GM12878 (cell line): ENCODE results near the gene CADM2. TPM values are rescaled to one million over a fixed set of nuclear protein-coding genes. Genes with fewer than 3 reads are reported as not detected.

Source experiments
- ATAC-seq: fragments of 200-7000 bp; cut with Tn5 transposase; 3 replicates; pipeline ENCODE4 v1.9.1; 2020; ENCODE audit warnings: mild to moderate bottlenecking, moderate library complexity
- BruUV-seq: library from RNA; stranded (reverse); fragments of 400-500 nt; replicated peaks from 2 replicates; lab custom pipeline; 2021; lab: Mats Ljungman, UMichigan
- CTCF ChIA-PET: fragments of 300-600 bp; sonication (Branson Sonifier 250); formaldehyde crosslinking; extraction: SDS; loops from one replicate; lab custom pipeline; 2021; ENCODE audit warnings: inconsistent platforms; lab: Yijun Ruan, JAX
- POLR2A ChIA-PET: fragments of 350-600 bp; formaldehyde crosslinking; extraction: SDS; loops from one replicate; lab custom pipeline; 2021; ENCODE audit warnings: inconsistent platforms; lab: Charles Lee
- RAD21 ChIA-PET: fragments of 300-600 bp; sonication (Branson Sonifier 250); formaldehyde crosslinking; loops from one replicate; lab custom pipeline; 2023; ENCODE audit warnings: antibody characterized with exemption; ENCODE audit not compliant: unreplicated experiment; lab: Charles Lee
- SMC1A ChIA-PET: fragments of 300-600 bp; sonication (Branson Sonifier 250); formaldehyde crosslinking; loops from one replicate; lab custom pipeline; 2023; ENCODE audit not compliant: unreplicated experiment, uncharacterized antibody; lab: Charles Lee
- DNase-seq: peaks from one replicate; pipeline ENCODE4 v3.0.0-alpha.2; 2011; ENCODE audit warnings: low read depth, low spot score
- FAIRE-seq: peaks from 3 replicates; lab custom pipeline; 2011; peaks lifted over from hg19 to GRCh38; lab: Jason Lieb, UNC
- H2AFZ ChIP-seq: 2 replicates; pipeline ENCODE4 v1.6.0; 2011; ENCODE audit warnings: low read depth, low read length, control low read depth; ENCODE audit not compliant: control insufficient read depth
- H3K27ac ChIP-seq: 2 replicates; pipeline ENCODE4 v1.5.1; 2011; ENCODE audit warnings: control low read depth; ENCODE audit not compliant: control insufficient read depth, insufficient read depth
- H3K27me3 ChIP-seq, 2 experiments: replicated peaks in 1 of 2; 2 replicates each; pipeline versions ENCODE4 v1.6.0 to v1.6.1; 2011; ENCODE audit warnings: low read length in 1 of 2; ENCODE audit not compliant: control insufficient read depth in 2 of 2, insufficient read depth in 2 of 2
- H3K36me3 ChIP-seq, 2 experiments: 2 replicates each; pipeline ENCODE4 v1.5.1; 2011; ENCODE audit warnings: low read length in 1 of 2; ENCODE audit not compliant: control insufficient read depth in 2 of 2, insufficient read depth in 2 of 2
- H3K4me1 ChIP-seq: 2 replicates; pipeline ENCODE4 v1.6.1; 2011; ENCODE audit warnings: mild to moderate bottlenecking, low read length, moderate library complexity, mixed read lengths; ENCODE audit not compliant: control insufficient read depth, insufficient read depth
- H3K4me2 ChIP-seq: 2 replicates; pipeline ENCODE4 v1.6.0; 2011; ENCODE audit warnings: control low read depth; ENCODE audit not compliant: control insufficient read depth, insufficient read depth
- H3K4me3 ChIP-seq: fragments of 200-600 bp; sonication (generic); 2 replicates; pipeline ENCODE4 v1.5.1; 2016
- H3K79me2 ChIP-seq: 2 replicates; pipeline ENCODE4 v1.6.0; 2011; ENCODE audit warnings: low read length; ENCODE audit not compliant: control insufficient read depth, insufficient read depth
- H3K9ac ChIP-seq: 2 replicates; pipeline ENCODE4 v1.8.0; 2011; ENCODE audit warnings: low read length, control low read depth, mixed read lengths; ENCODE audit not compliant: control insufficient read depth, insufficient read depth
- H3K9me3 ChIP-seq: replicated peaks from 3 replicates; pipeline ENCODE4 v1.5.1; 2011; ENCODE audit warnings: mild to moderate bottlenecking, low read length; ENCODE audit not compliant: control insufficient read depth, insufficient read depth
- H4K20me1 ChIP-seq: 2 replicates; pipeline ENCODE4 v1.6.0; 2011; ENCODE audit not compliant: control insufficient read depth, insufficient read depth
- CEBPB ChIP-seq, 2 experiments: fragments of 150-350 bp in 1 of 2; IDR thresholded peaks; 2 replicates each; pipeline ENCODE4 v1.6.1; 2012 to 2014; ENCODE audit warnings: low read depth in 2 of 2, low read length in 2 of 2, borderline replicate concordance in 1 of 2, inconsistent platforms in 1 of 2
- CHD1 ChIP-seq: IDR thresholded peaks from 2 replicates; pipeline ENCODE4 v1.6.1; 2012; ENCODE audit warnings: low read depth, low read length, improper control_type of control experiment
- MEF2A ChIP-seq: IDR thresholded peaks from 2 replicates; pipeline ENCODE4 v1.6.1; 2011; ENCODE audit warnings: low read depth, mild to moderate bottlenecking, low read length, moderate library complexity; ENCODE audit not compliant: insufficient read depth
- MYC ChIP-seq: IDR thresholded peaks from 2 replicates; pipeline ENCODE4 v1.6.1; 2011; ENCODE audit warnings: mild to moderate bottlenecking, low read length, moderate library complexity, inconsistent platforms; ENCODE audit not compliant: insufficient read depth, insufficient replicate concordance, insufficient read length, severe bottlenecking
- NR2C1 ChIP-seq: fragments of 450-650 bp; IDR thresholded peaks from 2 replicates; pipeline ENCODE4 v1.6.1; 2017; ENCODE audit warnings: antibody characterized with exemption, mild to moderate bottlenecking, moderate library complexity
- RAD21 ChIP-seq: IDR thresholded peaks from 2 replicates; pipeline ENCODE4 v1.6.1; 2011; ENCODE audit warnings: mild to moderate bottlenecking, low read depth, low read length, moderate library complexity; ENCODE audit not compliant: insufficient read depth
- SP1 ChIP-seq: IDR thresholded peaks from one replicate; pipeline ENCODE4 v1.6.1; 2011; ENCODE audit warnings: low read depth, low read length
- TCF7 ChIP-seq: IDR thresholded peaks from 2 replicates; pipeline ENCODE4 v1.6.1; 2014; ENCODE audit warnings: antibody characterized with exemption, borderline replicate concordance
- ZBED1 ChIP-seq: IDR thresholded peaks from 2 replicates; pipeline ENCODE4 v1.6.1; 2016; ENCODE audit warnings: borderline replicate concordance
- WGBS: methylation state at CpG from one replicate; pipeline ENCODE4 v1.1.6; 2016; ENCODE audit warnings: low lambda C conversion rate; ENCODE audit not compliant: insufficient replicate concordance, insufficient coverage; ENCODE audit errors: missing lambda C conversion rate; 5-methylcytosine and 5-hydroxymethylcytosine counted together
- in situ Hi-C: fragments of 300-500 bp; cut with MboI; formaldehyde crosslinking; loops from 9 replicates; pipeline ENCODE4 v1.14.3; 2018; ENCODE audit warnings: mixed read lengths
- intact Hi-C: fragments of 100-400 bp; cut with micrococcal nuclease; formaldehyde crosslinking; loops from one replicate; pipeline ENCODE4 v1.14.2; 2022; ENCODE audit not compliant: unreplicated experiment
- polyA plus RNA-seq, 11 experiments: library from polyadenylated mRNA; depleted of rRNA in 4 of 11; unstranded in 6 of 11; stranded (reverse) in 5 of 11; fragments of >200 nt; fragmentation: Nextera tagmentation in 4 of 11; fragmentation: Illumina TruSeq in 1 of 11; extraction: Ambion mirVana in 4 of 11; extraction: Trizol in 1 of 11; gene quantifications; 1 replicate in 1 of 11; 2 replicates in 10 of 11; pipeline versions ENCODE4 v1.2.1 to v1.2.3, GENCODE V29; 2011 to 2016; ENCODE audit warnings: inconsistent platforms in 2 of 11, missing spikeins in 2 of 11, low read depth in 1 of 11
- total RNA-seq, 4 experiments: library from RNA; depleted of rRNA in 3 of 4; stranded (reverse); fragments of >200 nt in 3 of 4; fragmentation: Illumina TruSeq in 1 of 4; extraction: Trizol in 1 of 4; gene quantifications; 2 replicates each; pipeline versions ENCODE4 v1.2.1 to v1.2.3, GENCODE V29; 2013 to 2021
- TF ChIP-seq, protein P1 (sequence below): fragments of 450-650 bp; IDR thresholded peaks from 2 replicates; pipeline ENCODE4 v1.6.1; 2016; ENCODE audit warnings: mild to moderate bottlenecking, moderate library complexity, borderline replicate concordance

CADM2 gene
- total and polyA plus RNA-seq, 10 of the 15 experiments (the other 5 are each of a cell fraction or from before 2014, with no cell fraction given), result 0.13 TPM; not detected in 9

- 33% methylated on average over 3 of the region's 3 CpGs for WGBS
- H3K79me2 ChIP-seq, result no peaks in the 10 kb centered on the region
- FAIRE-seq, result no peak
- RAD21 ChIA-PET, result no interaction called here
- H3K36me3 ChIP-seq, result no peaks in the 10 kb centered on the region
- POLR2A ChIA-PET, result no interaction called here
- no peak for ATAC-seq
- no peak overlapping the region for H3K4me3 ChIP-seq
- no TSS peak for BruUV-seq
- no peaks in the 10 kb centered on the region for H3K9me3 ChIP-seq
- H3K27ac ChIP-seq, result no peak overlapping the region
- H3K4me1 ChIP-seq, result no peaks in the 10 kb centered on the region
- H3K4me2 ChIP-seq, result no peak overlapping the region
- CTCF ChIA-PET, result interaction anchor here (0.9 to 1.5 kb wide), 2 partner anchors 60 to 1039 kb away, joined by 3 read pairs; no protein-coding TSS in a partner anchor
- H4K20me1 ChIP-seq, result no peaks in the 10 kb centered on the region
- TF ChIP-seq ZBED1 (no peak), SP1 (no peak), MEF2A (no peak), TCF7 (no peak), MYC (no peak), NR2C1 (no peak), CHD1 (no peak), CEBPB (IDR thresholded peaks at IDR 0.05; ENCODE audit: borderline replicate concordance in 1 of 2, low read depth in 2 of 2, low read length in 2 of 2) (no peak), RAD21 (no peak)
- TF ChIP-seq, protein P1, sequence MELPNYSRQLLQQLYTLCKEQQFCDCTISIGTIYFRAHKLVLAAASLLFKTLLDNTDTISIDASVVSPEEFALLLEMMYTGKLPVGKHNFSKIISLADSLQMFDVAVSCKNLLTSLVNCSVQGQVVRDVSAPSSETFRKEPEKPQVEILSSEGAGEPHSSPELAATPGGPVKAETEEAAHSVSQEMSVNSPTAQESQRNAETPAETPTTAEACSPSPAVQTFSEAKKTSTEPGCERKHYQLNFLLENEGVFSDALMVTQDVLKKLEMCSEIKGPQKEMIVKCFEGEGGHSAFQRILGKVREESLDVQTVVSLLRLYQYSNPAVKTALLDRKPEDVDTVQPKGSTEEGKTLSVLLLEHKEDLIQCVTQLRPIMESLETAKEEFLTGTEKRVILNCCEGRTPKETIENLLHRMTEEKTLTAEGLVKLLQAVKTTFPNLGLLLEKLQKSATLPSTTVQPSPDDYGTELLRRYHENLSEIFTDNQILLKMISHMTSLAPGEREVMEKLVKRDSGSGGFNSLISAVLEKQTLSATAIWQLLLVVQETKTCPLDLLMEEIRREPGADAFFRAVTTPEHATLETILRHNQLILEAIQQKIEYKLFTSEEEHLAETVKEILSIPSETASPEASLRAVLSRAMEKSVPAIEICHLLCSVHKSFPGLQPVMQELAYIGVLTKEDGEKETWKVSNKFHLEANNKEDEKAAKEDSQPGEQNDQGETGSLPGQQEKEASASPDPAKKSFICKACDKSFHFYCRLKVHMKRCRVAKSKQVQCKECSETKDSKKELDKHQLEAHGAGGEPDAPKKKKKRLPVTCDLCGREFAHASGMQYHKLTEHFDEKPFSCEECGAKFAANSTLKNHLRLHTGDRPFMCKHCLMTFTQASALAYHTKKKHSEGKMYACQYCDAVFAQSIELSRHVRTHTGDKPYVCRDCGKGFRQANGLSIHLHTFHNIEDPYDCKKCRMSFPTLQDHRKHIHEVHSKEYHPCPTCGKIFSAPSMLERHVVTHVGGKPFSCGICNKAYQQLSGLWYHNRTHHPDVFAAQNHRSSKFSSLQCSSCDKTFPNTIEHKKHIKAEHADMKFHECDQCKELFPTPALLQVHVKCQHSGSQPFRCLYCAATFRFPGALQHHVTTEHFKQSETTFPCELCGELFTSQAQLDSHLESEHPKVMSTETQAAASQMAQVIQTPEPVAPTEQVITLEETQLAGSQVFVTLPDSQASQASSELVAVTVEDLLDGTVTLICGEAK, result no peak
- no peak overlapping the region for H2AFZ ChIP-seq
- H3K27me3 ChIP-seq, result no peaks in the 10 kb centered on the region
- intact Hi-C loops, result no loop called here
- no peak for DNase-seq
- SMC1A ChIA-PET, result no interaction called here
- in situ Hi-C loops, result no loop called here
- no peak overlapping the region for H3K9ac ChIP-seq
These were observed 627.2 kb downstream of the CADM2 start for GRCh38 chr3:85586018-85586417.
